HCT116 (cell line): ENCODE data around the gene DNAJC8. TPM values are rescaled to one million over a fixed set of nuclear protein-coding genes. Genes with fewer than 3 reads are reported as not detected.

ENCODE experiments used
- CEBPB ChIP-seq: IDR thresholded peaks from 2 replicates; pipeline ENCODE4 v1.6.1; 2012; ENCODE audit warnings: low read depth
- EZH2phosphoT487 ChIP-seq: fragments of 200-600 bp; IDR thresholded peaks from 2 replicates; pipeline ENCODE4 v1.6.1; 2018; ENCODE audit warnings: antibody characterized with exemption, borderline replicate concordance
- FOSL1 ChIP-seq: IDR thresholded peaks from 2 replicates; pipeline ENCODE4 v1.6.1; 2012; ENCODE audit warnings: low read depth
- JUND ChIP-seq: IDR thresholded peaks from 2 replicates; pipeline ENCODE4 v1.6.1; 2012
- POLR2A ChIP-seq: IDR thresholded peaks from 2 replicates; pipeline ENCODE4 v1.7.0; 2011; ENCODE audit warnings: borderline replicate concordance; ENCODE audit not compliant: insufficient read depth, insufficient read length; ENCODE audit errors: extremely low read depth
- POLR2AphosphoS5 ChIP-seq: IDR thresholded peaks from 2 replicates; pipeline ENCODE4 v1.6.1; 2011; ENCODE audit warnings: mild to moderate bottlenecking, low read depth, low read length, moderate library complexity
- SIN3A ChIP-seq: IDR thresholded peaks from 2 replicates; pipeline ENCODE4 v1.6.1; 2012; ENCODE audit warnings: low read depth
- SP1 ChIP-seq: IDR thresholded peaks from 2 replicates; pipeline ENCODE4 v1.6.1; 2012; ENCODE audit warnings: low read depth
- SRF ChIP-seq: IDR thresholded peaks from 2 replicates; pipeline ENCODE4 v1.6.1; 2012; ENCODE audit warnings: low read depth
- TCF7L2 ChIP-seq: IDR thresholded peaks from 2 replicates; pipeline ENCODE4 v1.7.0; 2011; ENCODE audit warnings: borderline replicate concordance, inconsistent platforms; ENCODE audit not compliant: insufficient read depth, insufficient read length; ENCODE audit errors: extremely low read depth
- YY1 ChIP-seq: IDR thresholded peaks from 2 replicates; pipeline ENCODE4 v1.6.1; 2011; ENCODE audit warnings: low read length, low read depth, moderate library complexity, mild to moderate bottlenecking; ENCODE audit not compliant: insufficient replicate concordance; ENCODE audit errors: extremely low read depth
- total RNA-seq: library from RNA; stranded (reverse); gene quantifications from one replicate; pipeline ENCODE4 v1.2.1, GENCODE V29; 2021; ENCODE audit not compliant: unreplicated experiment
- TF ChIP-seq, protein P1 (sequence below): IDR thresholded peaks from 2 replicates; pipeline ENCODE4 v1.6.1; 2012; ENCODE audit warnings: low read depth
- TF ChIP-seq, protein P2 (sequence below): IDR thresholded peaks from 2 replicates; pipeline ENCODE4 v1.6.1; 2012

Gene DNAJC8
- total RNA-seq, 1 experiment from 2014 or later, result 102 TPM

GRCh38 chr1:28259252-28259933 is 26.6 kb upstream of the DNAJC8 start, which contains the start of gene SESN2 (continued):
- TF ChIP-seq, protein P1, sequence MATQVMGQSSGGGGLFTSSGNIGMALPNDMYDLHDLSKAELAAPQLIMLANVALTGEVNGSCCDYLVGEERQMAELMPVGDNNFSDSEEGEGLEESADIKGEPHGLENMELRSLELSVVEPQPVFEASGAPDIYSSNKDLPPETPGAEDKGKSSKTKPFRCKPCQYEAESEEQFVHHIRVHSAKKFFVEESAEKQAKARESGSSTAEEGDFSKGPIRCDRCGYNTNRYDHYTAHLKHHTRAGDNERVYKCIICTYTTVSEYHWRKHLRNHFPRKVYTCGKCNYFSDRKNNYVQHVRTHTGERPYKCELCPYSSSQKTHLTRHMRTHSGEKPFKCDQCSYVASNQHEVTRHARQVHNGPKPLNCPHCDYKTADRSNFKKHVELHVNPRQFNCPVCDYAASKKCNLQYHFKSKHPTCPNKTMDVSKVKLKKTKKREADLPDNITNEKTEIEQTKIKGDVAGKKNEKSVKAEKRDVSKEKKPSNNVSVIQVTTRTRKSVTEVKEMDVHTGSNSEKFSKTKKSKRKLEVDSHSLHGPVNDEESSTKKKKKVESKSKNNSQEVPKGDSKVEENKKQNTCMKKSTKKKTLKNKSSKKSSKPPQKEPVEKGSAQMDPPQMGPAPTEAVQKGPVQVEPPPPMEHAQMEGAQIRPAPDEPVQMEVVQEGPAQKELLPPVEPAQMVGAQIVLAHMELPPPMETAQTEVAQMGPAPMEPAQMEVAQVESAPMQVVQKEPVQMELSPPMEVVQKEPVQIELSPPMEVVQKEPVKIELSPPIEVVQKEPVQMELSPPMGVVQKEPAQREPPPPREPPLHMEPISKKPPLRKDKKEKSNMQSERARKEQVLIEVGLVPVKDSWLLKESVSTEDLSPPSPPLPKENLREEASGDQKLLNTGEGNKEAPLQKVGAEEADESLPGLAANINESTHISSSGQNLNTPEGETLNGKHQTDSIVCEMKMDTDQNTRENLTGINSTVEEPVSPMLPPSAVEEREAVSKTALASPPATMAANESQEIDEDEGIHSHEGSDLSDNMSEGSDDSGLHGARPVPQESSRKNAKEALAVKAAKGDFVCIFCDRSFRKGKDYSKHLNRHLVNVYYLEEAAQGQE, result no peak
- TF ChIP-seq POLR2AphosphoS5 (peak; percentile 99), JUND (no peak), POLR2A (peak; percentile 86), TCF7L2 (no peak), YY1 (peak; percentile 48), FOSL1 (peak; percentile 80), CEBPB (peak; percentile 98), EZH2phosphoT487 (no peak), SIN3A (peak; percentile 90), SP1 (peak; percentile 92), SRF (peak; percentile 43; the same call in 1 of the 2 replicates)
- TF ChIP-seq, protein P2, sequence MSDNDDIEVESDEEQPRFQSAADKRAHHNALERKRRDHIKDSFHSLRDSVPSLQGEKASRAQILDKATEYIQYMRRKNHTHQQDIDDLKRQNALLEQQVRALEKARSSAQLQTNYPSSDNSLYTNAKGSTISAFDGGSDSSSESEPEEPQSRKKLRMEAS, result peak; percentile 36; the same call in 1 of the 2 replicates
